ENCODE measurements around the gene MORF4L1. TPM values are rescaled to one million over a fixed set of nuclear protein-coding genes. Genes with fewer than 3 reads are reported as not detected.

MORF4L1 gene
- 100 to 1,000 TPM; 221 to 237 TPM for total RNA-seq

DNA sequence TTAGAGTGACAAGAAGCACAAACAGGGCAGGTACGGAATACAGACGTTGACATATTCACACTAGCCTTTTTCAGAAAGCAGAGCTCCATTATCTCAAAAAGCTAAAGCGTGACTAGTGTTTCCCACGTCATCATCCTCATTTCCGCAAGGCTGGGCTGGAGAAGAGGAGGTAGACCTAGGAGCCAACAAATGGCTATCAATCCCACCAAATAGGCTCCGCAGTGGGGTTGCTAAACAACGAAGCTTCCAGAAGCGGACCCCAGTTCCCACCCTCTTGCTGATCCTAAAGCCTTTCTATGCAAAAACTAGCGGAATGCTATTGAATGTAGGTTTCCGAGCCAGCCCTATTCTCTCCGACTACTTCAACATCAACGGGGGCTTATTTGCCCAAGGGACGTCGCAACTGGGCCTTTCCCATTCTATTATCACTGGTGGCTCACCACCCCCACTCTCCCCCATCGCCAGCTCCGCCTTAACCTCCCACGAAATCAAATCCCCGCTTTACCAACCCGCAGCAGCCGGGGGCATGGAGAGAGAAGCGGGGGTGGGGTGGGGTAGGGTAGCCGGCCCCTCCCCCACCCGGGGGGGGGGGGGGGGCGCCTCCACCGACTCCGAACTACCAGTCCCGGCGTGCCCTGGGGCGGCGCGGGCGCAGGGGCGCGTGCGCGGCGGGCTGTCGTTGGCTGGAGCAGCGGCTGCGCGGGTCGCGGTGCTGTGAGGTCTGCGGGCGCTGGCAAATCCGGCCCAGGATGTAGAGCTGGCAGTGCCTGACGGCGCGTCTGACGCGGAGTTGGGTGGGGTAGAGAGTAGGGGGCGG lies at the start of gene MORF4L1:
Gene MORF4L1, plus strand, starts transcription at position 736 of the 817 bp plus-strand sequence. CDS start 128 bp downstream, outside the sequence.
- peak; percentile 94 for DNase-seq
- H3K27me3 ChIP-seq, result no peaks in the 10 kb centered on the region
- intact Hi-C loops (cut with DNase I), result loop anchor here (5.0 kb wide), 1 partner anchor 60 kb away; the partner anchor contains the start of gene ADAMTS7
- peak within 1 kb of the TSS; percentile 89 for H3K4me3 ChIP-seq
- no peaks in the 10 kb centered on the region for H3K36me3 ChIP-seq
- H3K9ac ChIP-seq (ENCODE audit: low read depth in 2 of 2, low read length in 2 of 2), result peak within 1 kb of the TSS; percentile 99 to 100
- peak within 1 kb of the TSS; percentile 100 for H3K27ac ChIP-seq
- peaks cover 5% of the 10 kb centered on the region for H3K4me1 ChIP-seq
- no peak for TF ChIP-seq CTCF (IDR thresholded peaks at IDR 0.05)
- no peaks in the 10 kb centered on the region for H3K9me3 ChIP-seq

DNA sequence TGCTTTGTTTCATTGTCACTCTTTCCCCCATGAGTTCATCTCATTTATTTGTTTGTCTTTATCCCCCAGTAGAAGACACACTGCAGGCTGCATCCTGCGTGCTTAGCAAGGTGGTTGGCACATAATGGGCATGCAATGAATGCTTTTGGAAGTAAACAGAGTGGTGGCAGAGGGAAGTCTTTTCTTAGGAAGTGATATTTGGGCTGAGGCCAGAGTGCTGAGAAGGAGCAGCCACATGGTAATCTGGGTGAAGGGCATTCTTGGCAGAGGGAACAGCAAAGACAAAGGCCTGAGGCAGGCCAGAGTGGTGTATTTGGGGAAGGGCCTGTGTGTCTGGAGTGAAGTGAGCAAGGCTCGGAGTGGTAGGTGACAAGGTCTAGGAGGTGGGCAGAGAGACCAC lies 43.8 kb upstream of the MORF4L1 start:
- H3K9ac ChIP-seq (ENCODE audit: low read depth in 2 of 2, low read length in 2 of 2), result no peak overlapping the region
- intact Hi-C loops (cut with DNase I), result no loop called here
- H3K4me3 ChIP-seq, result no peak overlapping the region
- DNase-seq, result no peak
- no peak overlapping the region for H3K27ac ChIP-seq
- no peaks in the 10 kb centered on the region for H3K36me3 ChIP-seq
- H3K9me3 ChIP-seq, result no peaks in the 10 kb centered on the region
- H3K27me3 ChIP-seq, result no peaks in the 10 kb centered on the region
- no peaks in the 10 kb centered on the region for H3K4me1 ChIP-seq
- no peak for TF ChIP-seq CTCF (IDR thresholded peaks at IDR 0.05)

DNA sequence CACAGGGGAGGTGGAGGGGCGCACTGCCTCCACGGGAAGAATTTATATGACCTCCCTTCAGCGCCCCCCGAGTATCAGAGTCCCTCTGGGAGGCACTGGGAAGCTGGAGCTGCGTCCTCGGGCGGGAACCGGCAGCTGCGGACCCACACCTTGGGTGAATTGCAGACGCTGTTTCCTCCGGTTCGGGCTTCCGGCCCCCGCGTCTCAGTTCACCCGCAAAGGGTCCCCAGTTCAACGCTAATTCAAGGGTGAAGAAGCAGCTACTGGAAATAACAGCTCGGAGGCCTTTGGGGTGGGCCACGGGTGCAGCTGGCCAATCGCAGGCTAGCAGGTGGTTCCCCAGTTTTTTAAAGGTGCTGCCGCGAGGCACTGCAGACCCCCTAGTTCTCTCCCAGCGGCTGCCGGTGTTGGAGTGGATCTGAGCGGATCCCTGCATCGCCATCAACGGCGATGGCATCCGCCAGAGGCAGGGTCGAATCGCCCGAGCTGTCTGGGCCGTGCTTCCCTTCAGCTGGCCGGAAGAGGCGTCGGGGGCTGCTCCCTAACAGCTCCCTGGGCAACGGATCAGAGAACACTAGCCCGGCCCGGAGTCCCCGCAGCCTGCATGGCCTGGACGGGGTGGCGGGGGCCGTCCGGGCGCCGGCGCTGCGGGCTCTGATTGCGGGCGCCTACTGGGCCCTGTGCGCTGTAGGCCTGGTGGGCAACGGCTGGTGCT lies 42.0 kb upstream of the MORF4L1 start:
- intact Hi-C loops (cut with DNase I), result no loop called here
- Histone ChIP-seq H3K9me3 (no peaks in the 10 kb centered on the region), H3K9ac (ENCODE audit: low read depth in 2 of 2, low read length in 2 of 2) (no peak overlapping the region), H3K27ac (no peak overlapping the region), H3K36me3 (no peaks in the 10 kb centered on the region), H3K4me3 (no peak overlapping the region), H3K4me1 (no peaks in the 10 kb centered on the region), H3K27me3 (no peaks in the 10 kb centered on the region)
- no peak for DNase-seq
- TF ChIP-seq CTCF (IDR thresholded peaks at IDR 0.05), result no peak

DNA sequence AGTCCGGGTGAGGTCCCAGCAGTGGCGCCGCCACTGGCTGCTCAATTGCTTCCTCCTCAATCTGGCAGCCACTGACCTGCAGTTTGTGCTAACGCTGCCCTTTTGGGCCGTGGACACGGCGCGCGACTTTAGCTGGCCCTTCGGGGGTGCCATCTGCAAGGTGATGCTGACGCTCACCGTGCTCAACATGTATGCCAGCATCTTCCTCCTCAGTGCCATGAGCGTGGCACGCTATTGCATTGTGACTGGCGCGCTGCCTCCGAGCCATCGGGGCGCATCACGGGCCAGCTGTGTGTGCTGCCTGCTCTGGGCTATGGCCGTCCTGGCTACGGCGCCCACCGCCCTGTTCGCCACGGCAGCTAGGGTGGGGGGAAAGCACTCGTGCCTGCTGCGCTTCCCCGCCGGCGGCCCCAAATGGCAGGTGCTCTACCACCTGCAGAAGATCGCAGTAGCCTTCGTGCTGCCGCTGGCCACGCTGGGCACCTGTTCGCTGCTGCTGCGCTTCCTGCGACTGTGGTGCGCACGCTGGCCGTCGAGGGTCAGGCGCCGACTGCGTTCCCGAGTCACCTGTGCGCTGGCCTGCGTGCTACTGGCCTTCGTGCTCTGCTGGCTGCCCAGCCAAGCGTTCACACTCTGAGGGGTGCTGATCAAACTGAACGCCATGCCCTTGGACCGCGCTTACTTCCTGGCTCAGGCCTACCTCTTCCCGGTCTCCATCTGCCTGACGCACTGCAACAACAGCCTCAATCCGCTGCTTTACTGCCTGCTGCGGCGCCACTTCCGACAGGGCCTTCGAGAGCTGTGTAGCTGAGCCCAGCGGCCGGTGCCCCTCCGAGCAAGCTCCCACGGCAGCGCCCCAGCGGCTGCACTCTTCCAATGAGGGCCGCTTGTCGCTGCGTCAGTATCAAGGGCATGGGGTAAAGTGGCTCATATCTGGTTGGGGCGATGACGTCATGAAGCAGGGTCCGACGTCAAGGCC lies 41.2 kb upstream of the MORF4L1 start:
- no peak overlapping the region for H3K4me3 ChIP-seq

More for the DNA sequence above, 41.2 kb upstream of the MORF4L1 start:
- no peak overlapping the region for H3K9ac ChIP-seq (ENCODE audit: low read depth in 2 of 2, low read length in 2 of 2)
- H3K9me3 ChIP-seq, result no peaks in the 10 kb centered on the region
- no peaks in the 10 kb centered on the region for H3K36me3 ChIP-seq
- no peaks in the 10 kb centered on the region for H3K4me1 ChIP-seq
- H3K27me3 ChIP-seq, result no peaks in the 10 kb centered on the region
- no peak for DNase-seq
- no peak for TF ChIP-seq CTCF (IDR thresholded peaks at IDR 0.05)
- H3K27ac ChIP-seq, result no peak overlapping the region
- intact Hi-C loops (cut with DNase I), result no loop called here

Data from colonic mucosa (tissue), 4 donors.